Thyroid gland (tissue), 4 donors: Measurements from ENCODE around the gene ZSWIM6. TPM values are rescaled to one million over a fixed set of nuclear protein-coding genes. Genes with fewer than 3 reads are reported as not detected.
A peak's percentile ranks its signal among the peaks of the same experiment; 100 is the strongest.

ENCODE experiments used
- DNase-seq, 2 donors: peaks; one replicate each; pipeline ENCODE4 v3.0.0-alpha.2; 2019
- H3K27ac ChIP-seq, 3 donors: fragments of 200-600 bp; sonication (generic); 1 replicate in 2 of 3; 2 replicates in 1 of 3; pipeline ENCODE4 v1.5.1; 2016 to 2019; ENCODE audit warnings: mild to moderate bottlenecking in 1 of 3, moderate library complexity in 1 of 3
- H3K27me3 ChIP-seq: fragments of 200-600 bp; sonication (generic); one replicate; pipeline ENCODE4 v1.5.1; 2019
- H3K36me3 ChIP-seq, 2 donors: fragments of 200-600 bp; sonication (generic); one replicate each; pipeline ENCODE4 v1.5.1; 2016 to 2019
- H3K4me1 ChIP-seq, 2 donors: fragments of 200-600 bp; sonication (generic); one replicate each; pipeline ENCODE4 v1.5.1; 2017 to 2019
- H3K4me3 ChIP-seq, 3 donors: fragments of 200-600 bp; sonication (generic); replicated peaks in 1 of 3; 1 replicate in 2 of 3; 2 replicates in 1 of 3; pipeline ENCODE4 v1.5.1; 2016; ENCODE audit warnings: mild to moderate bottlenecking in 1 of 3
- H3K9me3 ChIP-seq: fragments of 200-600 bp; sonication (generic); one replicate; pipeline ENCODE4 v1.5.1; 2017
- CTCF ChIP-seq, 6 experiments: fragments of 200-600 bp in 3 of 6; fragments of 450-650 bp in 3 of 6; sonication (generic) in 3 of 6; IDR thresholded peaks; one replicate each; pipeline ENCODE4 v1.5.1; 2016 to 2019; ENCODE audit warnings: antibody characterized with exemption in 6 of 6, mild to moderate bottlenecking in 2 of 6, inconsistent platforms in 1 of 6, moderate library complexity in 1 of 6
- POLR2A ChIP-seq, 2 donors: fragments of 450-650 bp; IDR thresholded peaks; one replicate each; pipeline ENCODE4 v1.6.1; 2017; ENCODE audit warnings: antibody characterized with exemption in 2 of 2, mild to moderate bottlenecking in 2 of 2, moderate library complexity in 1 of 2
- WGBS, 2 donors: methylation state at CpG; one replicate each; pipeline ENCODE4 v1.1.5; 2017; 5-methylcytosine and 5-hydroxymethylcytosine counted together
- intact Hi-C: fragments of 100-400 bp; cut with DNase I; formaldehyde crosslinking; loops from one replicate; pipeline ENCODE4 v1.15.1; 2023
- total RNA-seq, 4 donors: library from RNA; depleted of rRNA; stranded (reverse); fragments of >200 nt; gene quantifications; one replicate each; pipeline ENCODE4 v1.2.3, GENCODE V29; 2016

The ZSWIM6 gene
- total RNA-seq, 4 donors from 2014 or later: 11.8 to 20.1 (median 14.5) TPM

- Histone ChIP-seq H3K9me3 (no peaks in the 10 kb centered on the region), H3K36me3 (no peaks in the 10 kb centered on the region), H3K27ac (peak overlapping the region; percentile 32 to 94 (median 83)), H3K4me3 (peak overlapping the region; percentile 86 to 96 (median 93)), H3K4me1 (peaks cover 0 to 32% of the 10 kb centered on the region in 2 donors), H3K27me3 (no peaks in the 10 kb centered on the region)
- no peak for DNase-seq
- TF ChIP-seq CTCF (IDR thresholded peaks at IDR 0.05): no peak
- TF ChIP-seq POLR2A (IDR thresholded peaks at IDR 0.05): no peak
- 16 to 19% methylated on average over 17 of the region's 17 CpGs for WGBS, 2 donors
- intact Hi-C loops: loop anchor here (5.0 to 10.0 kb wide), 3 partner anchors 73 to 321 kb away; no protein-coding TSS in a partner anchor
Observed at GRCh38 chr5:61333954-61334867, 2.2 kb downstream of the ZSWIM6 start.

- intact Hi-C loops: loop anchor here (5.0 to 10.0 kb wide), 3 partner anchors 72 to 320 kb away; no protein-coding TSS in a partner anchor
- H3K4me1 ChIP-seq: peaks cover 0 to 32% of the 10 kb centered on the region in 2 donors
- DNase-seq: peak; percentile 10 to 34
- no peaks in the 10 kb centered on the region for H3K9me3 ChIP-seq
- TF ChIP-seq CTCF (IDR thresholded peaks at IDR 0.05) (no peak), POLR2A (IDR thresholded peaks at IDR 0.05) (peak in 1 of 2 donors; percentile 17)
- H3K27ac ChIP-seq: peak overlapping the region; percentile 1 to 94 (median 32)
- WGBS, 2 donors: 31 to 33% methylated on average over 10 of the region's 10 CpGs
- no peaks in the 10 kb centered on the region for H3K27me3 ChIP-seq
- no peaks in the 10 kb centered on the region for H3K36me3 ChIP-seq
- H3K4me3 ChIP-seq: peak overlapping the region in 1 of 3 donors; percentile 96
Observed at GRCh38 chr5:61334868-61335615, 3.0 kb downstream of the ZSWIM6 start.

DNA sequence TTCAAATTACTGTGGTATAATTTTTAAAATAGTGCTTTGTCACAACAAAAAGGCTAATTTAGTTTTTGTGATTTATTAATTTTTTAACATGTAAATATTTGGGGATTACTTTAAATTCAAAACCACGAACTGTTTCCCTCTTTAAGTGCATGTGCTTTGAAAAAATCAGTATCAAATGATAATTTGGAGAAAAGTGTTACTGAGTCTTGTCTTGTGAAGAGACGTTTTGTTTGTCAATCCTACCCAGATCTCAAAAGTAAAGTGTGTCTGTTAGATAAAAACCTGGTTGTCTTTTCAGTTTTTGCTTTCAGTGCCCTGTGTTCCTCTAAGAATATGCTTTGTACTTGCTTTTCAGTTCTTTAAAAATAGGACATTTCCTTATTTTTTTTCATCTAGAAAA is 7.7 kb downstream of the ZSWIM6 start:
- Histone ChIP-seq H3K27me3 (no peaks in the 10 kb centered on the region), H3K27ac (no peak overlapping the region), H3K36me3 (no peaks in the 10 kb centered on the region), H3K4me3 (no peak overlapping the region), H3K9me3 (no peaks in the 10 kb centered on the region), H3K4me1 (peaks cover 18 to 40% of the 10 kb centered on the region in 2 donors)
- WGBS, 2 donors: 89 to 92% methylated on average over 2 of the region's 2 CpGs
- intact Hi-C loops: loop anchor here (10.0 kb wide), 1 partner anchor 315 kb away; no protein-coding TSS in a partner anchor
- DNase-seq: no peak
- TF ChIP-seq POLR2A (IDR thresholded peaks at IDR 0.05): no peak
- TF ChIP-seq CTCF (IDR thresholded peaks at IDR 0.05): no peak

DNA sequence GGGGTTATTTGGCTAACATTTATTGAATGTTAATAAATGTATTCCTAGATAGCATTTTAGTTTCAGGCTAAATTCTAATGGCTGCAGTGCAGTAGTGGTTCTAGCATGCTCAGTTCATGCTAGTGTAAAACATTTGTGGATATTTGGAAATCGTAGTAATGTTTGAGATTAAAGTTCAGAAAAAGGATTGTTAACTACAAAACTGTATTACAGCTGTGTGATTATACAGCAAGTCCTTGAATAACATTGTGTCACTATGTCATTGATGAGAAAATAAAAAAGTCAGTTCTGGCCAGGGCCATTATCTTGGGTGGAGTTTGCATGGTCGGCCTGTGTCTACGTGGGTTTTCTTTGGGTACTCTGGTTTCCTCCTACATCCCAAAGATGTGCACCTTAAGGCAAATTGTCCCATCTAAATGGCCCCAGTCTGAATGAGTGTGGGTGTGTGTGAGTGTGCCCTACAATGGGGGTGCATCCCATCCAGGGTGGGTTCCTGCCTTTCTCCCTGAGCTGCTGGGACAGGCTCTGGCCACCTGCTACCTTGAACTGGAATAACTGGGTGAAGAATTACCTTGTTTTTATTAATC is 8.8 kb downstream of the ZSWIM6 start:
- H3K36me3 ChIP-seq: no peaks in the 10 kb centered on the region
- no peak overlapping the region for H3K27ac ChIP-seq
- 87 to 95% methylated on average over 3 of the region's 3 CpGs for WGBS, 2 donors
- no peaks in the 10 kb centered on the region for H3K27me3 ChIP-seq
- H3K4me1 ChIP-seq: peaks cover 20 to 32% of the 10 kb centered on the region in 2 donors
- DNase-seq: no peak
- no peak overlapping the region for H3K4me3 ChIP-seq
- TF ChIP-seq CTCF (IDR thresholded peaks at IDR 0.05): no peak
- no peak for TF ChIP-seq POLR2A (IDR thresholded peaks at IDR 0.05)
- no peaks in the 10 kb centered on the region for H3K9me3 ChIP-seq
- intact Hi-C loops: no loop called here
